GM21717 (cell line): ENCODE data around the gene TENM4.

Source experiments
- ATAC-seq: cut with Tn5 transposase; IDR thresholded peaks from one replicate; pipeline ENCODE4 v1.9.1; 2021; ENCODE audit warnings: mild to moderate bottlenecking, moderate library complexity; ENCODE audit not compliant: unreplicated experiment

TENM4 gene

GRCh38 chr11:79150320-79150719 is 290.5 kb downstream of the TENM4 start:
- ATAC-seq: no peak

GRCh38 chr11:79147731-79148130 is 293.1 kb downstream of the TENM4 start:
- ATAC-seq: no peak

GRCh38 chr11:79147011-79147410 is 293.8 kb downstream of the TENM4 start:
- no peak for ATAC-seq

- ATAC-seq: no peak
Observed at GRCh38 chr11:79139900-79140299, 300.9 kb downstream of the TENM4 start.

- no peak for ATAC-seq
Observed at GRCh38 chr11:79129702-79130101, 311.1 kb downstream of the TENM4 start.

- ATAC-seq: no peak
Observed at GRCh38 chr11:79128291-79128690, 312.5 kb downstream of the TENM4 start.

- no peak for ATAC-seq
Observed at GRCh38 chr11:79122759-79123158, 318.1 kb downstream of the TENM4 start.

- ATAC-seq: no peak
Observed at GRCh38 chr11:79121351-79121750, 319.5 kb downstream of the TENM4 start.

GRCh38 chr11:79119491-79120284 is 321.1 kb downstream of the TENM4 start:
- no peak for ATAC-seq

GRCh38 chr11:79117488-79117887 is 323.3 kb downstream of the TENM4 start:
- no peak for ATAC-seq

GRCh38 chr11:79116600-79116999 is 324.2 kb downstream of the TENM4 start:
- no peak for ATAC-seq

GRCh38 chr11:79113054-79113690 is 327.7 kb downstream of the TENM4 start:
- ATAC-seq: no peak

GRCh38 chr11:79110796-79111195 is 330.0 kb downstream of the TENM4 start:
- ATAC-seq: no peak

GRCh38 chr11:79110321-79110720 is 330.5 kb downstream of the TENM4 start:
- ATAC-seq: no peak

- no peak for ATAC-seq
Observed at GRCh38 chr11:79108851-79109250, 332.0 kb downstream of the TENM4 start.

- no peak for ATAC-seq
Observed at GRCh38 chr11:79102840-79103239, 338.0 kb downstream of the TENM4 start.

- no peak for ATAC-seq
Observed at GRCh38 chr11:79101656-79102055, 339.2 kb downstream of the TENM4 start.

GRCh38 chr11:79100093-79100910 is 340.5 kb downstream of the TENM4 start:
- ATAC-seq: peak; percentile 65

GRCh38 chr11:79098146-79098545 is 342.7 kb downstream of the TENM4 start:
- ATAC-seq: no peak

- ATAC-seq: no peak
Observed at GRCh38 chr11:79097246-79097875, 343.5 kb downstream of the TENM4 start.

- ATAC-seq: no peak
Observed at GRCh38 chr11:79095424-79095823, 345.4 kb downstream of the TENM4 start.
